C4-2B (cell line): Measurements from ENCODE around the gene CDKN1C.

Experiments
- H3K27ac ChIP-seq: fragments of 450-650 bp; 2 replicates; pipeline ENCODE4 v1.5.1; 2017
- ZFX ChIP-seq: fragments of 450-650 bp; IDR thresholded peaks from 2 replicates; pipeline ENCODE4 v1.6.1; 2017
- TF ChIP-seq, protein P1 (sequence below): fragments of 450-650 bp; conservative IDR thresholded peaks from 2 replicates; pipeline ENCODE4 v1.5.1; 2017; ENCODE audit warnings: mild to moderate bottlenecking

CDKN1C gene

DNA sequence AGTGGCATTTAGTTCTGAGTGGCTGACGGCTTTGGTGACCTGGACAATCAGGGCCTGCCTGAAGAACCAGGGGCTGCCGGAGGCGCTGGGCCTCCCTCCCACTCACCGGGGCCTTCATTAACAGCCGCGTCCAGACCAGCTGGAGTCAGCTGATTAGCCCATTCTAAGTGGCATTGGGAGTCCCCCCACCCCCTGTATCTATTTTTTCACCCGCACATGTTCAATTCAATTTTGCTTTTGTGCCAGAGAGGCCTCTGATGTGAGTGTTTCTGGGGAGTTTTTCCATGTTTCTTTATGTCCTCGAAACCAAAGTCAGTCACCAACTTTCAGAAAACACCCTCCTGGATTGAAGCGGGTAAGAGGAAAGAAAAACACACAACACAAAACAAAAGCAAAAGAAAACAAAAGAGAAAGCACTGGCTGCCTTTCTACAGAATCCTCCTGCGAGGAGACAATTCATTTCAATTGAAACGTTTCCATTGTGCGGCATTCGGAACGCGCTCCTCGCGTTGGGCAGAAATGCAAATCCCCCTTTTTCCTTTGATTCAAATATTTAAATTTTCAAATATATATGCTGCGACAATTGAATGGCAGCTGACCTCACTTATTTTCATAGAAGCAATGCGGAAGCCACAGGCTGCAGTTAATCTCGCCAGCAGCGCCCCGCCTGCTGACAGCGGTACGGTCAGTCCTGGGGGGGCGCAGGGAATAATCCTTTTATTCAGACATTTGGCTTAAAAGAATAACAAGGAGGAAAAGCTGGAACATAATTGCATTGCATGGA is 17.7 kb downstream of the CDKN1C start:
- H3K27ac ChIP-seq = no peak overlapping the region
- TF ChIP-seq, protein P1, sequence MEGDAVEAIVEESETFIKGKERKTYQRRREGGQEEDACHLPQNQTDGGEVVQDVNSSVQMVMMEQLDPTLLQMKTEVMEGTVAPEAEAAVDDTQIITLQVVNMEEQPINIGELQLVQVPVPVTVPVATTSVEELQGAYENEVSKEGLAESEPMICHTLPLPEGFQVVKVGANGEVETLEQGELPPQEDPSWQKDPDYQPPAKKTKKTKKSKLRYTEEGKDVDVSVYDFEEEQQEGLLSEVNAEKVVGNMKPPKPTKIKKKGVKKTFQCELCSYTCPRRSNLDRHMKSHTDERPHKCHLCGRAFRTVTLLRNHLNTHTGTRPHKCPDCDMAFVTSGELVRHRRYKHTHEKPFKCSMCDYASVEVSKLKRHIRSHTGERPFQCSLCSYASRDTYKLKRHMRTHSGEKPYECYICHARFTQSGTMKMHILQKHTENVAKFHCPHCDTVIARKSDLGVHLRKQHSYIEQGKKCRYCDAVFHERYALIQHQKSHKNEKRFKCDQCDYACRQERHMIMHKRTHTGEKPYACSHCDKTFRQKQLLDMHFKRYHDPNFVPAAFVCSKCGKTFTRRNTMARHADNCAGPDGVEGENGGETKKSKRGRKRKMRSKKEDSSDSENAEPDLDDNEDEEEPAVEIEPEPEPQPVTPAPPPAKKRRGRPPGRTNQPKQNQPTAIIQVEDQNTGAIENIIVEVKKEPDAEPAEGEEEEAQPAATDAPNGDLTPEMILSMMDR = no peak
- no peak for TF ChIP-seq ZFX

DNA sequence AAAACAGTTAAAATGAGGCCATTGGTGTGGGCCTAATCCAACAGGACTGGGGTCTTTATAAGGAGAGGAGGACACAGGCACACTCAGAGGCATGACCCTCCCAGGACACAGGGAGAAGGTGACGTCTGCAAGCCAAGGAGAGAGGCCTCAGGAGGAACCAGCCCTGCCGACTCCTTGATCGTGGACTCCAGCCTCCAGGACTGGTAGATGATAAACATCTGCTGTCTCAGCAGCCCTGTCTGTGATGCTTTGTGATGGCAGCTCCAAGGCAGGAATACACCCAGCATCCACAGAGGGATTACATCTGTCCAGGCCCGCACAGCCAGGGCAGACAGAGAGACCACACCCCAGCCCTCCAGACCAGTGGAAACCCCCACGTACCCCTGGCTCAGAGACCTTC is 18.4 kb downstream of the CDKN1C start:
- no peak overlapping the region for H3K27ac ChIP-seq
- TF ChIP-seq, protein P1 = no peak
- no peak for TF ChIP-seq ZFX

DNA sequence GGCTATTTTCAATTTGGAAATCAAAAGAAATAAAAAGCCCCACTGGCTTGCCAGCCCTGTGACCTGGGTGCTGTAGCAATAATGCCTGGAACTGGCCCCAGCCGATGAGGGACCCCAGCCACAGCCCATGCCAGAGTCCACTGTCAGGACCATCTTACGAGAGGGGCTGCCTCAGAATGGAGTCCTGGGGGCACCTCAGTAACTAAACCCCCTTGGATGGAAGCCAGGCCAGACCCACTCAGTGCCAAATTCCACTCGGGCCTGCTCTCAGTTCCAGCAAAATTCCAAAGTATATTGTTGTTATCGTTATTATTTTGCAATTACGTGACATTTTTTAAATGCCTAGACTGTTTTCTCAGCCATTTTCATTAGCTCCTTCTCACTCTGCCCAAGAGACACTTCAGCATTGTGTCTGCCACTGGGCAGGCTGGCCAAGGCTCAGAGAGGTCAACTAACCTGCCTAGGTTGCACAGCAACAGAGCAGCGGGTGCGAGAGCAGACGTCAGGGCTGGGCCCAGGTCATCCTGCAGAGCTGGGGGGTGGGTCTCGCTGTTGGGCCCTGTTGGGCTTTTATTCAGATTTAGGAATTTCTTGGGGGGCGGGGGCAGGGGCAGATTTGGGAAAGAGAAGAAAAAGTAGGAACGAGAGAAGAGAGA is 19.5 kb downstream of the CDKN1C start:
- no peak overlapping the region for H3K27ac ChIP-seq
- TF ChIP-seq, protein P1 = no peak
- TF ChIP-seq ZFX = no peak

DNA sequence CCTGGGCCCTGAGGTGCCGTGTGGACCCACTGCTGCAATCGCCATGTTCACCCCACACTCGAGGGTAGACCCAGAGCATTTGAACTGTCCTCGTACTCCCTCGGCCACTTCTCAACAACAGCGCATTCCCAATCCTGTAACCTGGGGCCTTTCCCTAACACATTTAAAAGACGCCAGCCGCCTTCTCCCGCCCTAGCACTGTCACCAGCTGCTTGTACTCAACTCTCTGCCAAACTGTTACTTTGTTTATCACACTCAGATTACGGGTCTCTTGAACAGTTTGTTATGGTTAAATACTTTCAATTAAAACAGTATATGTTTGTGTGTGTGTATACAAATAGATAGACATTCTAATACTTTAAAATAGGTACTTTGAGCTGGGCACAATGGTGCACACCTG is 20.7 kb downstream of the CDKN1C start:
- TF ChIP-seq, protein P1 = no peak
- no peak for TF ChIP-seq ZFX

DNA sequence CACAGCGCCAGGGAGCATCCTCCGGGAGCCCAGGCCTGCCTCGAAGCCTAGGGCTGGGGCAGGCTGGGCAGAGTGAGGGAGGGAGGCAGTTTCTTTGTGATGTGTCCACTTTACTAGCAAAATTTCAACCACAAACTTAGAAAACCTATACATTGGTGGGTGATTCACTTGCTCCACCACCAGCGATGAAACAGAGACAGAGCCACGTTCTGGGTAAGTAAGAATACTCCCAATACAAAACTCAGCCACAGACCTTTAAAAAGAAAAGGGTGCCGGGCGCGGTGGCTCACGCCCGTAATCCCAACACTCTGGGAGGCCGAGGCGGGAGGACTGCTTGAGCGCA is 22.3 kb downstream of the CDKN1C start:
- no peak for TF ChIP-seq ZFX
- TF ChIP-seq, protein P1 = no peak
- H3K27ac ChIP-seq = no peak overlapping the region

More for the DNA sequence above, 20.7 kb downstream of the CDKN1C start:
- no peak overlapping the region for H3K27ac ChIP-seq

DNA sequence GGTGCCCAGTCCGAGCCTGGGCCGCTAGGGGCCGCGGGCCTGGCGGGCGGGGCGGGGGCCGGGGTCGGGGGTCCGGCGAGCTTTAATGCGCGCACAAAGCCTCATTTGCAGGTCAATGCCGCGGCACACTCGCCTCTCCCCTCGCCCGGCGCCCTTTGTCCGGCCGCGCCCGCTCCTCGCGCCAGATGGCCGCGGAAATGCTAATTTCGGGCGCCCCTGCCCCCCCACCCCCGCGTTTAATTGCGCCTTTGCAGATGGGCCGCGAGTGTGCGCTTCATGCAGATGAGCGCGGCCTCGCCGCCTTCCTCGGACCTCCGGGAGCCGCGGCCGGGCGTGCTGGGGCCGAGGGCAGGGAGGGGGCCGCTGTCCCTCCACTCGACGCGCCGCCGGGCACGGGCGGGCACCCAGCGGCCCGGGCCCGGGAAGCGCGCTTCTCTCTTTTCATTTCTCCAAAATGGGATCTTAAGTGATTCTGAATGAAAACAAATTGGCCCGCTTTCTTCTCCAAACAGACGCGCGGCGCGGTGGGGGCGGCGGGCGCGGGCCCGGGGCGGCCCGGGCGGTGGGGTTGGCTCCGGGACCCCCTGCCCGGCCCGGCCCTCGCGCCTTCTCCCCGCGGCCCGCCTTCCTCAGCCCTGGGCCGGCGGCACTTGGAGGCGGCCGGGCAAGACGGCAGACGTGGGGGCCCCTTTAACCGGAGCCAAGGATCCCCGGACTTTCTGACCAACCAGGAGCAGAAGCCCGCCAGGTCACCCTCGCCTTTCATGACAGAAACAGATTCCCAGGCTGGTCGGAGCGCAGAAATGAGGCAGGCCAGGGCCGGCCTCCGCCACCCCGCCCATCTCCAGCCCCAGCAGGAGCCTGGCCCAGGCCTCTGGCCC is 22.9 kb downstream of the CDKN1C start:
- H3K27ac ChIP-seq = no peak overlapping the region
- TF ChIP-seq, protein P1 = no peak
- TF ChIP-seq ZFX = no peak
